ENCODE results near the gene GPER1.

DNA sequence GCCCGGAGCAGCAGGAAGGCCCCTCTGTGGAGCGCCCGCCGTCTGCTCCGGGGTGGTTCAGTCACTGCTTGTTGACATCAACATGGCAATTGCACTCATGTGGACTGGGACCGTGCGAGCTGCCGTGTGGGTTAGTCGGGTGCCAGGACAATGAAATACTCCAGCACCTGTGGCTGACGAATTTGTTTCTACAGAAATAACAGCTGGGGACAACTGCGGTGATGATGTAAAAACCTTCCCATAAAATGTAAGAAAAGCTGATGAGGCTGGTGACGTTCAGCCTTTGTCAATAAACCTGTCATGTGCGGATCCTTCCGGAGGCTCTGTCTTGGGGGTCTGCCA is 5.6 kb downstream of the GPER1 start:
- no peak for TF ChIP-seq RAD21 (conservative IDR thresholded peaks at IDR 0.05 in 1 of 2, IDR thresholded peaks at IDR 0.05 in 1 of 2)
- TF ChIP-seq, protein P1, sequence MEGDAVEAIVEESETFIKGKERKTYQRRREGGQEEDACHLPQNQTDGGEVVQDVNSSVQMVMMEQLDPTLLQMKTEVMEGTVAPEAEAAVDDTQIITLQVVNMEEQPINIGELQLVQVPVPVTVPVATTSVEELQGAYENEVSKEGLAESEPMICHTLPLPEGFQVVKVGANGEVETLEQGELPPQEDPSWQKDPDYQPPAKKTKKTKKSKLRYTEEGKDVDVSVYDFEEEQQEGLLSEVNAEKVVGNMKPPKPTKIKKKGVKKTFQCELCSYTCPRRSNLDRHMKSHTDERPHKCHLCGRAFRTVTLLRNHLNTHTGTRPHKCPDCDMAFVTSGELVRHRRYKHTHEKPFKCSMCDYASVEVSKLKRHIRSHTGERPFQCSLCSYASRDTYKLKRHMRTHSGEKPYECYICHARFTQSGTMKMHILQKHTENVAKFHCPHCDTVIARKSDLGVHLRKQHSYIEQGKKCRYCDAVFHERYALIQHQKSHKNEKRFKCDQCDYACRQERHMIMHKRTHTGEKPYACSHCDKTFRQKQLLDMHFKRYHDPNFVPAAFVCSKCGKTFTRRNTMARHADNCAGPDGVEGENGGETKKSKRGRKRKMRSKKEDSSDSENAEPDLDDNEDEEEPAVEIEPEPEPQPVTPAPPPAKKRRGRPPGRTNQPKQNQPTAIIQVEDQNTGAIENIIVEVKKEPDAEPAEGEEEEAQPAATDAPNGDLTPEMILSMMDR (IDR thresholded peaks at IDR 0.05), result no peak
- TF ChIP-seq RFX5 (IDR thresholded peaks at IDR 0.05), result no peak
- TF ChIP-seq PHF8 (IDR thresholded peaks at IDR 0.05; ENCODE audit: borderline replicate concordance, low read depth), result no peak
- TF ChIP-seq, protein P2, sequence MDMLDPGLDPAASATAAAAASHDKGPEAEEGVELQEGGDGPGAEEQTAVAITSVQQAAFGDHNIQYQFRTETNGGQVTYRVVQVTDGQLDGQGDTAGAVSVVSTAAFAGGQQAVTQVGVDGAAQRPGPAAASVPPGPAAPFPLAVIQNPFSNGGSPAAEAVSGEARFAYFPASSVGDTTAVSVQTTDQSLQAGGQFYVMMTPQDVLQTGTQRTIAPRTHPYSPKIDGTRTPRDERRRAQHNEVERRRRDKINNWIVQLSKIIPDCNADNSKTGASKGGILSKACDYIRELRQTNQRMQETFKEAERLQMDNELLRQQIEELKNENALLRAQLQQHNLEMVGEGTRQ (IDR thresholded peaks at IDR 0.05), result no peak
- no peak for TF ChIP-seq POLR2A (IDR thresholded peaks at IDR 0.05; ENCODE audit: low read length)

Measured in A549 (cell line).